ENCODE results near the gene KIFAP3. TPM values are rescaled to one million over a fixed set of nuclear protein-coding genes. Genes with fewer than 3 reads are reported as not detected.
"Not testable (repeated sequence)": the region's sequence is repeated elsewhere in the genome, so short reads cannot be mapped to it uniquely, and the experiment has no call there.

KIFAP3 gene
- total and polyA plus RNA-seq, 2 experiments from 2014 or later = 60.6 to 75.8 TPM

DNA sequence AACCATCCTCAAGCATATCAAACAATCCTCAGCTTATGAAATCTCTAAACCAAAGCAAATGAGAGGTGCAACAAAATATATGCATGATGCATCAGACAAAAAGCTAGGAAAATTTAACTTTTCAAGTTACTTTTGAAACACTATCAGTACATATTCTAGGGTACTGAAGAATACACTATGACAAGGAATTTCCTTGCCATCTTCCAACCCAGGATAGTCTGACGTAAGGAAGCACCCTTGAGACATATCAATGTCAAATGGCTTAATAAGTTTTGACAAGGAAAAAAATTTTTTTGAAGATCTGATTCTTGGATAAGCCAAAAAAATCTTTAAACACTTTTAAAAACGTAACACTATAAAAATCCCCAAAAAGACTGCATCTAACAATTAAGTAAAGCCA lies 64.9 kb downstream of the KIFAP3 start:
- Histone ChIP-seq H3K36me3 (no peaks in the 10 kb centered on the region), H3K9me3 (ENCODE audit: low read depth) (no peaks in the 10 kb centered on the region), H3K27me3 (no peaks in the 10 kb centered on the region), H3K4me1 (ENCODE audit: low read depth) (no peaks in the 10 kb centered on the region), H3K27ac (no peak overlapping the region), H3K4me3 (no peak overlapping the region)
- TF ChIP-seq CTCF (IDR thresholded peaks at IDR 0.05; ENCODE audit: low read depth, low read length) = no peak
- DNase-seq (ENCODE audit: low read depth in 1 of 2, low spot score in 1 of 2) = no peak

GRCh38 chr1:170008745-170009144 lies 65.8 kb downstream of the KIFAP3 start:
- H3K27me3 ChIP-seq; H3K4me3 ChIP-seq; H3K4me1 ChIP-seq (ENCODE audit: low read depth); H3K36me3 ChIP-seq; H3K27ac ChIP-seq; DNase-seq (ENCODE audit: low read depth in 1 of 2, low spot score in 1 of 2); H3K9me3 ChIP-seq (ENCODE audit: low read depth): not testable (repeated sequence)

- H3K27me3 ChIP-seq; DNase-seq (ENCODE audit: low read depth in 1 of 2, low spot score in 1 of 2); H3K4me1 ChIP-seq (ENCODE audit: low read depth); H3K36me3 ChIP-seq; H3K9me3 ChIP-seq (ENCODE audit: low read depth); H3K4me3 ChIP-seq: not testable (repeated sequence)
- H3K27ac ChIP-seq = peak overlapping the region; percentile 5
These were observed 71.1 kb downstream of the KIFAP3 start for GRCh38 chr1:170003270-170003835.

DNA sequence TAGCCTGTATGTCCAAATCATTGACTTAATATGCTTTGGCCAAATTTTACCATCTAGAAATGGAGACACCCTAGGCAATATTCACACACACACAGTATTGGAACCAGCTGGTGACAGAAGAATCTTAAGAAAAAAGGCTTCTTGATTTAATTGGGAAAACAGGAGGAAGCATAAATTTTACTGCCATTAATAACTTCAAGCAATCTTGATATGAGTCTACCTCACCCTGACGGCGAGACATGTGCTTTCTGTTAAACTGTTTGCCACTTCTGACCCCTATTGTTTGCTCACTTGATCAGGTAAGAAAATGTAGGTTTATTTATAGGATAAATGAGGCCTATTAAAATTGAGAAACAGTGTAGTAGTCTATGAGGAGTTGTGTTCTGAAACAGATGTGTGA lies 73.2 kb downstream of the KIFAP3 start:
- Histone ChIP-seq H3K9me3 (ENCODE audit: low read depth) (no peaks in the 10 kb centered on the region), H3K27me3 (no peaks in the 10 kb centered on the region)

GRCh38 chr1:169999761-170000160 lies 74.7 kb downstream of the KIFAP3 start:
- no peak for TF ChIP-seq CTCF (IDR thresholded peaks at IDR 0.05; ENCODE audit: low read depth, low read length)
- H3K4me3 ChIP-seq = no peak overlapping the region
- H3K9me3 ChIP-seq (ENCODE audit: low read depth) = no peaks in the 10 kb centered on the region
- no peaks in the 10 kb centered on the region for H3K27me3 ChIP-seq
- H3K4me1 ChIP-seq (ENCODE audit: low read depth) = no peaks in the 10 kb centered on the region
- H3K27ac ChIP-seq = no peak overlapping the region
- H3K36me3 ChIP-seq = no peaks in the 10 kb centered on the region
- no peak for DNase-seq (ENCODE audit: low read depth in 1 of 2, low spot score in 1 of 2)

More for the DNA sequence above, 73.2 kb downstream of the KIFAP3 start:
- Histone ChIP-seq H3K36me3 (no peaks in the 10 kb centered on the region), H3K27ac (no peak overlapping the region), H3K4me3 (no peak overlapping the region), H3K4me1 (ENCODE audit: low read depth) (no peaks in the 10 kb centered on the region)
- DNase-seq (ENCODE audit: low read depth in 1 of 2, low spot score in 1 of 2) = no peak
- no peak for TF ChIP-seq CTCF (IDR thresholded peaks at IDR 0.05; ENCODE audit: low read depth, low read length)

- Histone ChIP-seq H3K36me3 (no peaks in the 10 kb centered on the region), H3K27ac (no peak overlapping the region), H3K27me3 (no peaks in the 10 kb centered on the region), H3K9me3 (ENCODE audit: low read depth) (no peaks in the 10 kb centered on the region), H3K4me3 (no peak overlapping the region), H3K4me1 (ENCODE audit: low read depth) (no peaks in the 10 kb centered on the region)
- peak in 1 of 2 donors; percentile 48 for DNase-seq (ENCODE audit: low read depth in 1 of 2, low spot score in 1 of 2)
- TF ChIP-seq CTCF (IDR thresholded peaks at IDR 0.05; ENCODE audit: low read depth, low read length) = no peak
These were observed 75.2 kb downstream of the KIFAP3 start for GRCh38 chr1:169999331-169999741.

DNA sequence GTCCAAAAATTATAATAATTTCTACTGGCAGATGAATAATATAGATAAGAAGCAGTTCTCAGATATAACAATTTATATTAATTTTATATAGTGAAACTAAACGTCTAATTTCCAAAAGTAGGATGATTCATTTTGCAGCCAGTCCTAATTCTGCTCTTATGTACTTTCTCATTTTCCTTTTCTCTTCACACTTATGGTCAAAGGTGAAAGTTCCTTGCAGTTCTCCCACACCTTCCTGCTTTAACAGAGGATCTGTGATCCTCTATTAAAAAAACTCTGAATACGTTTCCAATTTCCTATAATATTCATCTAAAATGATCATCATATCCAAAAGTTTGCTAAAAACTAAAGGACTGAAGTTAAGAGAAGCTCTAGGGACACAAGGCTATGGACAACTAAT lies 78.5 kb downstream of the KIFAP3 start:
- H3K36me3 ChIP-seq = peaks cover 6% of the 10 kb centered on the region
- no peaks in the 10 kb centered on the region for H3K9me3 ChIP-seq (ENCODE audit: low read depth)
- TF ChIP-seq CTCF (IDR thresholded peaks at IDR 0.05; ENCODE audit: low read depth, low read length) = no peak
- H3K4me3 ChIP-seq = no peak overlapping the region
- DNase-seq (ENCODE audit: low read depth in 1 of 2, low spot score in 1 of 2) = no peak
- H3K27ac ChIP-seq = no peak overlapping the region
- no peaks in the 10 kb centered on the region for H3K27me3 ChIP-seq
- no peaks in the 10 kb centered on the region for H3K4me1 ChIP-seq (ENCODE audit: low read depth)
